HCEC 1CT (cell line): Measurements from ENCODE around the gene CASK.

Experiments
- DNase-seq: peaks from one replicate; pipeline ENCODE4 v3.0.0-alpha.2; 2017

The CASK gene

GRCh38 chrX:41923211-41923977, at the start of gene CASK:
Gene CASK (minus strand): TSS chrX:41923554. CDS start chrX:41922988, 566 bp downstream.
- peak; percentile 86 for DNase-seq

GRCh38 chrX:41971346-41971745, 48.0 kb upstream of the CASK start:
- DNase-seq, result no peak

GRCh38 chrX:41970419-41970818, 47.1 kb upstream of the CASK start:
- DNase-seq, result no peak

- no peak for DNase-seq
Observed at GRCh38 chrX:41963348-41963747, 40.0 kb upstream of the CASK start.

- no peak for DNase-seq
Observed at GRCh38 chrX:41960142-41960541, 36.8 kb upstream of the CASK start.

- DNase-seq, result no peak
Observed at GRCh38 chrX:41958861-41959260, 35.5 kb upstream of the CASK start.

- no peak for DNase-seq
Observed at GRCh38 chrX:41956027-41956426, 32.7 kb upstream of the CASK start.

- DNase-seq, result no peak
Observed at GRCh38 chrX:41952102-41952501, 28.7 kb upstream of the CASK start.

GRCh38 chrX:41946989-41947612, 23.7 kb upstream of the CASK start:
- DNase-seq, result no peak

- no peak for DNase-seq
Observed at GRCh38 chrX:41946235-41946634, 22.9 kb upstream of the CASK start.

- no peak for DNase-seq
Observed at GRCh38 chrX:41935832-41936231, 12.5 kb upstream of the CASK start.

- DNase-seq, result no peak
Observed at GRCh38 chrX:41933546-41933945, 10.2 kb upstream of the CASK start.

- no peak for DNase-seq
Observed at GRCh38 chrX:41932885-41933284, 9.5 kb upstream of the CASK start.

GRCh38 chrX:41931591-41931990, 8.2 kb upstream of the CASK start:
- DNase-seq, result no peak

GRCh38 chrX:41923978-41924683, 777 bp upstream of the CASK start:
- DNase-seq, result peak; percentile 42

- peak; percentile 24 for DNase-seq
Observed at GRCh38 chrX:41922431-41923151, 763 bp downstream of the CASK start.

GRCh38 chrX:41921492-41922430, 1.6 kb downstream of the CASK start:
- peak; percentile 37 for DNase-seq

GRCh38 chrX:41919870-41920269, 3.5 kb downstream of the CASK start:
- DNase-seq, result no peak

GRCh38 chrX:41917517-41917916, 5.8 kb downstream of the CASK start:
- DNase-seq, result no peak

GRCh38 chrX:41913476-41913875, 9.9 kb downstream of the CASK start:
- DNase-seq, result no peak

- DNase-seq, result no peak
Observed at GRCh38 chrX:41912923-41913322, 10.4 kb downstream of the CASK start.

GRCh38 chrX:41909068-41909467, 14.3 kb downstream of the CASK start:
- no peak for DNase-seq
